ENCODE measurements around the gene CGNL1.

Gene CGNL1

GRCh38 chr15:57462381-57462780 lies 86.1 kb downstream of the CGNL1 start:
- no peak for FAIRE-seq

GRCh38 chr15:57463360-57463759 lies 87.1 kb downstream of the CGNL1 start:
- FAIRE-seq: no peak

GRCh38 chr15:57464480-57464879 lies 88.2 kb downstream of the CGNL1 start:
- FAIRE-seq: no peak

GRCh38 chr15:57468486-57468885 lies 92.2 kb downstream of the CGNL1 start:
- FAIRE-seq: no peak

- FAIRE-seq: no peak
Measured at GRCh38 chr15:57470543-57470942, 94.2 kb downstream of the CGNL1 start.

GRCh38 chr15:57472861-57473260 lies 96.6 kb downstream of the CGNL1 start:
- no peak for FAIRE-seq

GRCh38 chr15:57476533-57476975 lies 100.2 kb downstream of the CGNL1 start:
- no peak for FAIRE-seq

GRCh38 chr15:57477736-57478522 lies 101.6 kb downstream of the CGNL1 start:
- FAIRE-seq: no peak

GRCh38 chr15:57479005-57479404 lies 102.7 kb downstream of the CGNL1 start:
- no peak for FAIRE-seq

GRCh38 chr15:57481038-57481705 lies 104.9 kb downstream of the CGNL1 start:
- FAIRE-seq: no peak

- FAIRE-seq: no peak
Measured at GRCh38 chr15:57485869-57486268, 109.6 kb downstream of the CGNL1 start.

- no peak for FAIRE-seq
Measured at GRCh38 chr15:57486833-57487232, 110.5 kb downstream of the CGNL1 start.

- no peak for FAIRE-seq
Measured at GRCh38 chr15:57489122-57489521, 112.8 kb downstream of the CGNL1 start.

- FAIRE-seq: no peak
Measured at GRCh38 chr15:57493351-57493750, 117.0 kb downstream of the CGNL1 start.

GRCh38 chr15:57494581-57494980 lies 118.3 kb downstream of the CGNL1 start:
- FAIRE-seq: no peak

GRCh38 chr15:57495041-57495440 lies 118.7 kb downstream of the CGNL1 start:
- FAIRE-seq: no peak

- no peak for FAIRE-seq
Measured at GRCh38 chr15:57495554-57496165, 119.4 kb downstream of the CGNL1 start.

GRCh38 chr15:57496594-57496945 lies 120.3 kb downstream of the CGNL1 start:
- no peak for FAIRE-seq

GRCh38 chr15:57496946-57497869 lies 120.9 kb downstream of the CGNL1 start:
- no peak for FAIRE-seq

- no peak for FAIRE-seq
Measured at GRCh38 chr15:57500256-57500655, 124.0 kb downstream of the CGNL1 start.

GRCh38 chr15:57500979-57501576 lies 124.8 kb downstream of the CGNL1 start:
- no peak for FAIRE-seq

GRCh38 chr15:57502116-57502515 lies 125.8 kb downstream of the CGNL1 start:
- no peak for FAIRE-seq
